ENCODE measurements around the gene SCUBE1. TPM values are rescaled to one million over a fixed set of nuclear protein-coding genes. Genes with fewer than 3 reads are reported as not detected.

SCUBE1 gene
- total and polyA plus RNA-seq, 2 of the 4 experiments (the other 2 are of a cell fraction), result not detected

DNA sequence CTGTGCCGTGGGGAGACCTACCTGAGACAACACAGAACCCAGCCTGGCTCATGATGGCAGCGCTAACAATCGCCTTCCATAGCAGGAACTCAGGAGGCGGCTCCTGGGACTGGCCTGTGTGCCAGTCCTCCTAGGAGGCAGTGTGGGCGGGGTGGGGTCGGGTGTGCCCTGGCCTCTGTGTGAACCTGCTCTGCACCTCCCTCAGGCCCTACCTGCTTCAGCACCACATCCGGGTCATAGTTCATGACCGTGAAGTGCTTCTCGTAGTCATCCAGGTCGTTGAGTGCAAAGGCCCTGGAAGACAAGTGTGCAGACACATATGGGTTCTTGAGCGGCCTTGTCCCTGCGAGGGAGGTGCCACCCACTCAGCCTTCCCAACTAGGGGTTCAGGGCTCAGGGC, 171.6 kb downstream of the SCUBE1 start:
- H2BK120ac ChIP-seq (ENCODE audit: low read depth, low read length), result no peak overlapping the region
- ChIA-PET POLR2A (ENCODE audit: unreplicated experiment) (no interaction called here), CTCF (no interaction called here)
- in situ Hi-C loops (cut with MboI; ENCODE audit: low sequenced_read_pairs), result no loop called here
- H4K91ac ChIP-seq (ENCODE audit: insufficient read depth, low read depth, low read length), result no peak overlapping the region
- H4K20me1 ChIP-seq (ENCODE audit: insufficient read depth, low read length), result no peaks in the 10 kb centered on the region; the same call in 1 of the 2 replicates
- H3K9ac ChIP-seq (ENCODE audit: low read depth, low read length), result no peak overlapping the region
- intact Hi-C loops (cut with micrococcal nuclease), result no loop called here
- no TSS peak for BruUV-seq (replicated peaks)
- ATAC-seq (ENCODE audit: low read depth) (no peak), DNase-seq (no peak)
- 94% methylated on average over 9 of the region's 12 CpGs; no CpG with 5 or more reads in 1 of the 2 experiments for WGBS, 2 experiments (ENCODE audit: extremely low coverage in 2 of 2, insufficient read length in 1 of 2)
- no peak overlapping the region for H3K4ac ChIP-seq (ENCODE audit: low read depth, low read length)
- TF ChIP-seq FOS (IDR thresholded peaks at IDR 0.05; ENCODE audit: low read depth, low read length) (no peak), NFE2L2 (IDR thresholded peaks at IDR 0.05; ENCODE audit: low read depth, low read length) (no peak), CHD1 (IDR thresholded peaks at IDR 0.05; ENCODE audit: low read depth, low read length) (no peak), POLR2A (IDR thresholded peaks at IDR 0.05; ENCODE audit: low read depth, low read length) (no peak), SMC3 (IDR thresholded peaks at IDR 0.05; ENCODE audit: low read depth, low read length) (no peak), RCOR1 (IDR thresholded peaks at IDR 0.05; ENCODE audit: insufficient replicate concordance, low read length) (no peak), CEBPB (IDR thresholded peaks at IDR 0.05; ENCODE audit: low read depth, low read length) (no peak), RAD21 (IDR thresholded peaks at IDR 0.05; ENCODE audit: low read length) (no peak), MAZ (IDR thresholded peaks at IDR 0.05; ENCODE audit: borderline replicate concordance, low read depth, low read length) (no peak), BHLHE40 (IDR thresholded peaks at IDR 0.05; ENCODE audit: low read depth, low read length) (no peak), MAFK (IDR thresholded peaks at IDR 0.05; ENCODE audit: low read depth, low read length) (no peak), RFX5 (IDR thresholded peaks at IDR 0.05; ENCODE audit: low read depth, low read length) (no peak), MXI1 (IDR thresholded peaks at IDR 0.05; ENCODE audit: borderline replicate concordance, low read depth, low read length) (no peak)
- TF ChIP-seq, protein P1, sequence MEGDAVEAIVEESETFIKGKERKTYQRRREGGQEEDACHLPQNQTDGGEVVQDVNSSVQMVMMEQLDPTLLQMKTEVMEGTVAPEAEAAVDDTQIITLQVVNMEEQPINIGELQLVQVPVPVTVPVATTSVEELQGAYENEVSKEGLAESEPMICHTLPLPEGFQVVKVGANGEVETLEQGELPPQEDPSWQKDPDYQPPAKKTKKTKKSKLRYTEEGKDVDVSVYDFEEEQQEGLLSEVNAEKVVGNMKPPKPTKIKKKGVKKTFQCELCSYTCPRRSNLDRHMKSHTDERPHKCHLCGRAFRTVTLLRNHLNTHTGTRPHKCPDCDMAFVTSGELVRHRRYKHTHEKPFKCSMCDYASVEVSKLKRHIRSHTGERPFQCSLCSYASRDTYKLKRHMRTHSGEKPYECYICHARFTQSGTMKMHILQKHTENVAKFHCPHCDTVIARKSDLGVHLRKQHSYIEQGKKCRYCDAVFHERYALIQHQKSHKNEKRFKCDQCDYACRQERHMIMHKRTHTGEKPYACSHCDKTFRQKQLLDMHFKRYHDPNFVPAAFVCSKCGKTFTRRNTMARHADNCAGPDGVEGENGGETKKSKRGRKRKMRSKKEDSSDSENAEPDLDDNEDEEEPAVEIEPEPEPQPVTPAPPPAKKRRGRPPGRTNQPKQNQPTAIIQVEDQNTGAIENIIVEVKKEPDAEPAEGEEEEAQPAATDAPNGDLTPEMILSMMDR (conservative IDR thresholded peaks at IDR 0.05; ENCODE audit: low read depth, low read length), result no peak
- TF ChIP-seq, protein P2, sequence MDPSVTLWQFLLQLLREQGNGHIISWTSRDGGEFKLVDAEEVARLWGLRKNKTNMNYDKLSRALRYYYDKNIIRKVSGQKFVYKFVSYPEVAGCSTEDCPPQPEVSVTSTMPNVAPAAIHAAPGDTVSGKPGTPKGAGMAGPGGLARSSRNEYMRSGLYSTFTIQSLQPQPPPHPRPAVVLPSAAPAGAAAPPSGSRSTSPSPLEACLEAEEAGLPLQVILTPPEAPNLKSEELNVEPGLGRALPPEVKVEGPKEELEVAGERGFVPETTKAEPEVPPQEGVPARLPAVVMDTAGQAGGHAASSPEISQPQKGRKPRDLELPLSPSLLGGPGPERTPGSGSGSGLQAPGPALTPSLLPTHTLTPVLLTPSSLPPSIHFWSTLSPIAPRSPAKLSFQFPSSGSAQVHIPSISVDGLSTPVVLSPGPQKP (IDR thresholded peaks at IDR 0.05; ENCODE audit: borderline replicate concordance, low read depth, low read length), result no peak
- TF ChIP-seq, protein P3, sequence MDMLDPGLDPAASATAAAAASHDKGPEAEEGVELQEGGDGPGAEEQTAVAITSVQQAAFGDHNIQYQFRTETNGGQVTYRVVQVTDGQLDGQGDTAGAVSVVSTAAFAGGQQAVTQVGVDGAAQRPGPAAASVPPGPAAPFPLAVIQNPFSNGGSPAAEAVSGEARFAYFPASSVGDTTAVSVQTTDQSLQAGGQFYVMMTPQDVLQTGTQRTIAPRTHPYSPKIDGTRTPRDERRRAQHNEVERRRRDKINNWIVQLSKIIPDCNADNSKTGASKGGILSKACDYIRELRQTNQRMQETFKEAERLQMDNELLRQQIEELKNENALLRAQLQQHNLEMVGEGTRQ (IDR thresholded peaks at IDR 0.05; ENCODE audit: low read depth, low read length), result no peak
- no peak overlapping the region for H2BK5ac ChIP-seq (ENCODE audit: low read depth, low read length, poor library complexity, severe bottlenecking)
- H3K27ac ChIP-seq (ENCODE audit: insufficient read depth, low read length), result no peak overlapping the region
- H3K79me1 ChIP-seq (ENCODE audit: low read depth in 1 of 2, low read length in 2 of 2), result no peaks in the 10 kb centered on the region
- H3K4me2 ChIP-seq (ENCODE audit: low read depth, low read length), result no peak overlapping the region
- peaks cover 48% of the 10 kb centered on the region for H3K36me3 ChIP-seq (ENCODE audit: control insufficient read depth, insufficient read depth, low read length)
- H3K14ac ChIP-seq (replicated peaks; ENCODE audit: low read depth, low read length), result no peak overlapping the region
- H3K9me1 ChIP-seq (ENCODE audit: insufficient read depth, low read length), result no peaks in the 10 kb centered on the region; the same call in 1 of the 2 replicates
- H3K9me3 ChIP-seq (ENCODE audit: control insufficient read depth, insufficient read depth, low read length), result no peaks in the 10 kb centered on the region
- no peak overlapping the region for H4K5ac ChIP-seq (ENCODE audit: low read depth, low read length)
- H2AK5ac ChIP-seq (ENCODE audit: low read depth, low read length), result no peak overlapping the region
- H3K4me3 ChIP-seq (ENCODE audit: insufficient read depth, low read depth, low read length), result no peak overlapping the region
- no peaks in the 10 kb centered on the region for H3K27me3 ChIP-seq (ENCODE audit: control insufficient read depth, insufficient read depth, low read length)
- H2BK15ac ChIP-seq (ENCODE audit: low read depth, low read length), result no peak overlapping the region
- H2AK9ac ChIP-seq (replicated peaks; ENCODE audit: low read depth, low read length, poor library complexity), result peak overlapping the region; percentile 55
- H2AFZ ChIP-seq (replicated peaks; ENCODE audit: low read length, poor library complexity), result no peak overlapping the region
- no peak overlapping the region for H3K23ac ChIP-seq (ENCODE audit: low read depth, low read length)
- H3K56ac ChIP-seq (ENCODE audit: extremely low read depth, insufficient read depth, low read length), result no peak overlapping the region
- H2BK20ac ChIP-seq (ENCODE audit: low read depth, low read length), result no peak overlapping the region
- no peaks in the 10 kb centered on the region for H3K4me1 ChIP-seq (ENCODE audit: control insufficient read depth, insufficient read depth, low read length)
- no peak overlapping the region for H4K8ac ChIP-seq (ENCODE audit: low read depth in 2 of 2, low read length in 2 of 2)
- no peak overlapping the region for H3K18ac ChIP-seq (ENCODE audit: low read depth, low read length)
- dilution Hi-C loops (cut with HindIII; ENCODE audit: low sequenced_read_pairs, unreplicated experiment), result no loop called here

All from IMR-90 (cell line).